Endodermal cell (in vitro differentiated cells): Measurements from ENCODE around the gene TBC1D3. TPM values are rescaled to one million over a fixed set of nuclear protein-coding genes. Genes with fewer than 3 reads are reported as not detected.
"Not testable (repeated sequence)": the region's sequence is repeated elsewhere in the genome, so short reads cannot be mapped to it uniquely, and the experiment has no call there.

Experiments used
- DNase-seq: peaks from one replicate; pipeline ENCODE4 v3.0.0-alpha.2; 2017
- H3K27ac ChIP-seq: 2 replicates; pipeline ENCODE4 v1.5.1; 2013; ENCODE audit warnings: mild to moderate bottlenecking, low read depth, low read length, moderate library complexity
- H3K27me3 ChIP-seq: 2 replicates; pipeline ENCODE4 v1.6.1; 2013; ENCODE audit warnings: mild to moderate bottlenecking, low read length, moderate library complexity; ENCODE audit not compliant: insufficient read depth, control insufficient read depth, poor library complexity, severe bottlenecking
- H3K36me3 ChIP-seq: 2 replicates; pipeline ENCODE4 v1.7.0; 2013; ENCODE audit warnings: mild to moderate bottlenecking, low read length, moderate library complexity; ENCODE audit not compliant: control insufficient read depth, insufficient read depth
- H3K4me1 ChIP-seq: one replicate; pipeline ENCODE4 v1.7.0; 2013; ENCODE audit warnings: low read length; ENCODE audit not compliant: control insufficient read depth, insufficient read depth
- H3K4me3 ChIP-seq: 2 replicates; pipeline ENCODE4 v1.5.1; 2013; ENCODE audit warnings: mild to moderate bottlenecking, low read length, moderate library complexity
- H3K9ac ChIP-seq: 2 replicates; pipeline ENCODE4 v1.6.1; 2013; ENCODE audit warnings: mild to moderate bottlenecking, low read length, moderate library complexity; ENCODE audit not compliant: poor library complexity, severe bottlenecking; ENCODE audit errors: extremely low read depth
- H3K9me3 ChIP-seq: 2 replicates; pipeline ENCODE4 v1.6.1; 2013; ENCODE audit warnings: mild to moderate bottlenecking, low read length, moderate library complexity; ENCODE audit not compliant: control insufficient read depth
- H3K27ac Mint-ChIP-seq: 2 replicates; pipeline ENCODE4 v1.8.0; 2020; ENCODE audit warnings: mixed read lengths
- H3K27me3 Mint-ChIP-seq: 2 replicates; pipeline ENCODE4 v1.8.0; 2021; ENCODE audit warnings: mild to moderate bottlenecking, mixed read lengths; ENCODE audit not compliant: insufficient read depth
- H3K36me3 Mint-ChIP-seq: 2 replicates; pipeline ENCODE4 v1.8.0; 2020; ENCODE audit warnings: low read depth, mixed read lengths
- H3K4me1 Mint-ChIP-seq: 2 replicates; pipeline ENCODE4 v1.8.0; 2020; ENCODE audit warnings: mixed read lengths
- H3K4me3 Mint-ChIP-seq: 2 replicates; pipeline ENCODE4 v1.8.0; 2020; ENCODE audit warnings: mild to moderate bottlenecking, moderate library complexity, mixed read lengths
- H3K9me3 Mint-ChIP-seq: 2 replicates; pipeline ENCODE4 v1.8.0; 2020; ENCODE audit warnings: mild to moderate bottlenecking, mixed read lengths
- WGBS, 2 experiments: methylation state at CpG; one replicate each; pipeline versions ENCODE4 v1.1.5 to v1.1.7; 2013; ENCODE audit warnings: missing lambda C conversion rate in 2 of 2, mixed read lengths in 1 of 2; ENCODE audit not compliant: insufficient coverage in 1 of 2, insufficient read length in 1 of 2; 5-methylcytosine and 5-hydroxymethylcytosine counted together
- long read RNA-seq, 4 experiments: library from polyadenylated mRNA in 2 of 4; library from RNA in 1 of 4; library from capped mRNA in 1 of 4; stranded (forward) in 3 of 4; unstranded in 1 of 4; transcript quantifications; one replicate each; pipeline ENCODE4 v2.0.0, GENCODE V29; 2020 to 2021; ENCODE audit warnings: inconsistent platforms in 1 of 4
- polyA plus RNA-seq, 2 experiments: library from polyadenylated mRNA; stranded (reverse); fragments of 50-300 nt; gene quantifications; one replicate each; pipeline ENCODE4 v1.2.3, GENCODE V29; 2013
- total RNA-seq, 2 donors: library from RNA; stranded (reverse); fragmentation: NEBNext Ultra II Directional in 1 of 2; extraction: Animal tissue kit (Norgen Biotek cat#: 25700) in 1 of 2; gene quantifications; 2 replicates in 1 of 2; 3 replicates in 1 of 2; pipeline ENCODE4 v1.2.1, GENCODE V29; 2021

TBC1D3 gene
- total RNA-seq, result not detected
- polyA plus RNA-seq (2013, experiment 1 of 2), result not detected
- polyA plus RNA-seq (2013, experiment 2 of 2), result not detected
- long read RNA-seq, experiment 1, partial matches to known transcripts, result 1 of 3 reads
- long read RNA-seq, experiment 1, other reads (novel, unspliced or antisense), result 2 of 3 reads
- long read RNA-seq, experiment 2, partial matches to known transcripts, result 4 of 40 reads
- long read RNA-seq, experiment 2, other reads (novel, unspliced or antisense), result 36 of 40 reads
- long read RNA-seq, experiment 3, partial matches to known transcripts, result 4 of 30 reads
- long read RNA-seq, experiment 3, other reads (novel, unspliced or antisense), result 26 of 30 reads
- long read RNA-seq, experiment 4, result 0 reads

- not testable (repeated sequence) for H3K27me3 ChIP-seq, H3K27ac ChIP-seq, H3K36me3 Mint-ChIP-seq, H3K9me3 Mint-ChIP-seq, DNase-seq, H3K9ac ChIP-seq, H3K4me3 ChIP-seq, H3K9me3 ChIP-seq, H3K27ac Mint-ChIP-seq, H3K4me1 ChIP-seq, H3K36me3 ChIP-seq, H3K4me3 Mint-ChIP-seq, H3K4me1 Mint-ChIP-seq, H3K27me3 Mint-ChIP-seq
- no CpG with 5 or more reads among the region's 10 CpGs for WGBS, 2 experiments
Observed at GRCh38 chr17:38192455-38192854, at the start of gene TBC1D3. Gene TBC1D3, minus strand, starts transcription at chr17:38192555. Its CDS starts 1,526 bp downstream, at chr17:38191029.

DNA sequence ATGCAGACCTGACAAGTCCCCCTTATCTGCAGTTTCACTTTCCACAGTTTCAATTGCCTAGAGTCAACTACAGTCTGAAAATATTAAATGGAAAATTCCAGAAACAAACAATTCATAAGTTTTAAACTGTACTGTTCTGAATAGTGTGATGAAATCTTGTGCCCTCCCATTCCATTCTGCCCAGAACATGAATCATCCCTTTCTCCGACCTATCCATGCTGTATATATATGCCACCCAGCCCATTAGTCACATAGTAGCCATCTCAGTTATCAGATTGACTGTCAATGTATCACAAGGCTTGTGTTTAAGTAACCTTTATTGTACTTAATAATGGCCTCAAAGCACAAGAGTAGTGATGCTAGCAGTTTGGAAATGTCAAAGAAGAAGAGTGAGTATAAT is 40.4 kb upstream of the TBC1D3 start:
- not testable (repeated sequence) for H3K9me3 ChIP-seq, H3K4me1 Mint-ChIP-seq, H3K27me3 Mint-ChIP-seq, H3K27ac ChIP-seq, H3K4me1 ChIP-seq, H3K9me3 Mint-ChIP-seq, DNase-seq, H3K36me3 ChIP-seq, H3K27ac Mint-ChIP-seq, H3K4me3 Mint-ChIP-seq, H3K27me3 ChIP-seq, H3K9ac ChIP-seq, H3K36me3 Mint-ChIP-seq, H3K4me3 ChIP-seq
- no CpG with 5 or more reads among the region's 1 CpG for WGBS, 2 experiments

- H3K4me1 ChIP-seq, H3K27ac ChIP-seq, H3K27me3 ChIP-seq, H3K4me3 ChIP-seq, H3K27me3 Mint-ChIP-seq, H3K27ac Mint-ChIP-seq, H3K9me3 Mint-ChIP-seq, H3K36me3 Mint-ChIP-seq, H3K9ac ChIP-seq, H3K9me3 ChIP-seq, H3K4me1 Mint-ChIP-seq, H3K4me3 Mint-ChIP-seq, H3K36me3 ChIP-seq, DNase-seq: not testable (repeated sequence)
- no CpG with 5 or more reads among the region's 2 CpGs for WGBS, 2 experiments
Observed at GRCh38 chr17:38225844-38226495, 33.6 kb upstream of the TBC1D3 start.

- H3K36me3 ChIP-seq, H3K4me3 ChIP-seq, H3K27me3 Mint-ChIP-seq, H3K9me3 ChIP-seq, H3K4me3 Mint-ChIP-seq, H3K9ac ChIP-seq, H3K27ac Mint-ChIP-seq, H3K9me3 Mint-ChIP-seq, H3K36me3 Mint-ChIP-seq, DNase-seq, H3K27ac ChIP-seq, H3K4me1 Mint-ChIP-seq, H3K4me1 ChIP-seq, H3K27me3 ChIP-seq: not testable (repeated sequence)
- WGBS, 2 experiments, result no CpG with 5 or more reads among the region's 1 CpG
Observed at GRCh38 chr17:38220867-38221266, 28.5 kb upstream of the TBC1D3 start.

DNA sequence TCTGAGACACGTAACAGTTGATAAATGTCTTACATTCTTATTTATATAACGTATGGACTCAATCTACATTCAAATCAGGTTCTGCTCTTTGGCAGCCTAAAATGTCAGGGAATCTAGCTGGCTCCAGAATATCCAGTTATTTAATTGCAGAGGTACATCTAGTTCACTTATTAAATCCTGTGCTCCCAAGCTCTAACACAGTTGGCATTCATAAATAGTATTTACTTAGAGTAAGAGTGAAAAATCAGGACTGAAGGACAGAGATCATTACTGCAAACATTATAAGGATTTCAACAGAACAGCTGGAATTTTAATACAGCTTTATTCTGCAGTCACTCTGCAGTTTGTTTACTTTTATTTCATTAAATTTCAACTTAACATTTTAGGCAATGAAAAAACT is 7.9 kb upstream of the TBC1D3 start:
- H3K4me3 Mint-ChIP-seq, H3K36me3 ChIP-seq, H3K4me1 ChIP-seq, H3K4me3 ChIP-seq, H3K9ac ChIP-seq, H3K9me3 Mint-ChIP-seq, H3K27ac Mint-ChIP-seq, H3K36me3 Mint-ChIP-seq, H3K27me3 ChIP-seq, DNase-seq, H3K4me1 Mint-ChIP-seq, H3K27me3 Mint-ChIP-seq, H3K27ac ChIP-seq, H3K9me3 ChIP-seq: not testable (repeated sequence)
- no CpG with 5 or more reads among the region's 2 CpGs for WGBS, 2 experiments

DNA sequence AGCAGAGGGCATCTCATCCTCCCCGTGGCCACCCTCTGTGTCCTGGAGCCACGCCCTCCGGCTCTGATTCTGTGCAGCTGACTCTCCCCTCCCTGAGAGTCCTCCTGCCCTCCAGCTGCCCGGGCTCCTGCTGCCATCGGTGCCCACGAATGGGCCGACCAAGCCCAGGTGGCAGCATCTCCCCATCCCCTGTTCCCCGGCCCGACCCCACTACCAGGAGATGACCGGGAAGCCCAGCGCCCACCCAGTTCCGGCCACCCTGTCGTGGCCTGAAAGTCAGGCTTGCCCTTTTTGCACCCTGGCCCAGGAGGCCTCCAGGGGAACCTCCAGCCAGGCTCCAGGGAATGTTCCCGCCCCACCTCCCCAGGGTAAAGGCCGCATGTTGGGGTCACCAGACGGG is 57.5 kb downstream of the TBC1D3 start:
- not testable (repeated sequence) for H3K4me1 Mint-ChIP-seq

More for the DNA sequence above, 57.5 kb downstream of the TBC1D3 start:
- H3K27ac ChIP-seq, H3K27me3 ChIP-seq, H3K27me3 Mint-ChIP-seq, H3K4me1 ChIP-seq, H3K4me3 ChIP-seq, H3K36me3 Mint-ChIP-seq, H3K36me3 ChIP-seq, H3K9ac ChIP-seq, DNase-seq, H3K9me3 Mint-ChIP-seq, H3K4me3 Mint-ChIP-seq, H3K9me3 ChIP-seq, H3K27ac Mint-ChIP-seq: not testable (repeated sequence)
- whole genome bisulfite sequencing, 2 experiments, result 94% methylated on average over 5 of the region's 16 CpGs; no CpG with 5 or more reads in 1 of the 2 experiments
